Brain pericyte (primary cell): ENCODE measurements around the gene CLIP2.
"Not testable (repeated sequence)": the region's sequence is repeated elsewhere in the genome, so short reads cannot be mapped to it uniquely, and the experiment has no call there.

ENCODE experiments used
- DNase-seq: peaks from one replicate; pipeline ENCODE4 v3.0.0-alpha.2; 2012; ENCODE audit warnings: low read depth, low spot score

Gene CLIP2

GRCh38 chr7:74297516-74298233 lies 8.5 kb downstream of the CLIP2 start:
- no peak for DNase-seq

- DNase-seq: no peak
These were observed 10.2 kb downstream of the CLIP2 start for GRCh38 chr7:74299401-74299800.

- DNase-seq: no peak
These were observed 11.7 kb downstream of the CLIP2 start for GRCh38 chr7:74300926-74301325.

- no peak for DNase-seq
These were observed 13.6 kb downstream of the CLIP2 start for GRCh38 chr7:74302745-74303221.

GRCh38 chr7:74304550-74304949 lies 15.3 kb downstream of the CLIP2 start:
- no peak for DNase-seq

- no peak for DNase-seq
These were observed 17.0 kb downstream of the CLIP2 start for GRCh38 chr7:74306004-74306729.

- no peak for DNase-seq
These were observed 17.7 kb downstream of the CLIP2 start for GRCh38 chr7:74306730-74307469.

GRCh38 chr7:74307738-74308505 lies 18.7 kb downstream of the CLIP2 start:
- no peak for DNase-seq

GRCh38 chr7:74309181-74309580 lies 20.0 kb downstream of the CLIP2 start:
- DNase-seq: no peak

- no peak for DNase-seq
These were observed 22.1 kb downstream of the CLIP2 start for GRCh38 chr7:74311305-74311744.

- no peak for DNase-seq
These were observed 23.3 kb downstream of the CLIP2 start for GRCh38 chr7:74312418-74313028.

GRCh38 chr7:74315891-74316290 lies 26.7 kb downstream of the CLIP2 start:
- not testable (repeated sequence) for DNase-seq

GRCh38 chr7:74317146-74317782 lies 28.1 kb downstream of the CLIP2 start:
- DNase-seq: no peak

GRCh38 chr7:74318043-74318442 lies 28.8 kb downstream of the CLIP2 start:
- no peak for DNase-seq

GRCh38 chr7:74320645-74321221 lies 31.5 kb downstream of the CLIP2 start:
- no peak for DNase-seq

GRCh38 chr7:74322892-74323291 lies 33.7 kb downstream of the CLIP2 start:
- not testable (repeated sequence) for DNase-seq

- DNase-seq: no peak
These were observed 35.5 kb downstream of the CLIP2 start for GRCh38 chr7:74324531-74325209.

GRCh38 chr7:74325210-74325565 lies 36.0 kb downstream of the CLIP2 start:
- DNase-seq: no peak

GRCh38 chr7:74329225-74329624 lies 40.0 kb downstream of the CLIP2 start:
- DNase-seq: no peak
